ENCODE data around the gene SIL1.
"Not testable (repeated sequence)": the region's sequence is repeated elsewhere in the genome, so short reads cannot be mapped to it uniquely, and the experiment has no call there.

Gene SIL1

DNA sequence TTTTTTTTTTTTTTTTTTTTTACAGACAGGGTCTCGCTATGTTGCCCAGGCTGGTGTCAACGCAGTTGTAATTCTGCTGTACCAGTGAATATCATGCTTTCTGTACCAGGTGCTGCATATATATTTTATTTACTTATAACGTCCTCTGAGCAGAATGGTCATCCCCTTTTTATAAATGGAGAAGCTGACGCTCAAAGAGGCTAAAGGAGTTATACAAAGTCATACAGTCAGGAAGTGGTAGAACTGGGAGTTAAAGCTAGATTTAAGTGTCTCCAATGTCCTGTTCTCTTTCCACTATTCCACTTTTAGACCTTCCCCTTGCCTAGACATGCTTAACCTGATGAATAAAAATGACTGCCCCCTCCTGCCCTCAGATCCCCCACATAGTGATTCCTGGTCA, 1.2 kb upstream of the SIL1 start:
- no peaks in the 10 kb centered on the region for H3K9me3 ChIP-seq (ENCODE audit: control insufficient read depth in 2 of 2, low read length in 2 of 2)
- no peak overlapping the region for H3K4me3 ChIP-seq (ENCODE audit: low read length in 2 of 2)
- no peaks in the 10 kb centered on the region for H3K27me3 ChIP-seq (ENCODE audit: control insufficient read depth in 1 of 2, insufficient read depth in 2 of 2, low read length in 2 of 2)
- H3K9ac ChIP-seq (ENCODE audit: low read length in 2 of 2): no peak overlapping the region
- H3K27ac ChIP-seq (ENCODE audit: low read length): no peak overlapping the region
- no peaks in the 10 kb centered on the region for H3K36me3 ChIP-seq (ENCODE audit: control insufficient read depth in 2 of 2, insufficient read depth in 2 of 2, low read length in 2 of 2)
- H3K4me1 ChIP-seq (ENCODE audit: control insufficient read depth, insufficient read depth, low read length): peaks cover 13% of the 10 kb centered on the region

- H3K4me3 ChIP-seq (ENCODE audit: low read length in 2 of 2): no peak overlapping the region
- no peaks in the 10 kb centered on the region for H3K36me3 ChIP-seq (ENCODE audit: control insufficient read depth in 2 of 2, insufficient read depth in 2 of 2, low read length in 2 of 2)
- H3K9ac ChIP-seq (ENCODE audit: low read length in 2 of 2): no peak overlapping the region
- H3K4me1 ChIP-seq (ENCODE audit: control insufficient read depth, insufficient read depth, low read length): peaks cover 13% of the 10 kb centered on the region
- H3K27me3 ChIP-seq (ENCODE audit: control insufficient read depth in 1 of 2, insufficient read depth in 2 of 2, low read length in 2 of 2): no peaks in the 10 kb centered on the region
- H3K27ac ChIP-seq (ENCODE audit: low read length): no peak overlapping the region
- no peaks in the 10 kb centered on the region for H3K9me3 ChIP-seq (ENCODE audit: control insufficient read depth in 2 of 2, low read length in 2 of 2)
These were observed 1.7 kb downstream of the SIL1 start for GRCh38 chr5:139196296-139196956.

DNA sequence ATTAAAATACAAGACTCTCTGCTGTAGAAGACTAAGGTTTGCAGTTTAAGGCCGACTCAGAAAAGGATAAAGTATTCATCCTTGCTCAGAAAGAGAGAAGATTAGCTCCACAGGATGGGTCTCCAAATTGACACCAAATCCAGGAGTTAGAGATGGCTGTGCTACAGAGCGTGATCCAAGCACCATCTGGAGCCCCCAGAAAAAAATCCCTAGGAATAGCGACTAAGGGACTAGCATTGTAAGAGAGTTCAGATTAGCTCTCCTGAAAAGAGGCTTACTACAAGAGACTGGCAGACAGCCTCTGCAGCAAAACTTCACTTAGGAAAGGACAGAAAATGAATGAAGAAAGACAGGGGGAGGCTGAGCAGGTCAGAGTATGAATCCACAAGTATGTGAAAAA, 3.7 kb downstream of the SIL1 start:
- Histone ChIP-seq H3K27ac (ENCODE audit: low read length) (no peak overlapping the region), H3K9me3 (ENCODE audit: control insufficient read depth in 2 of 2, low read length in 2 of 2) (no peaks in the 10 kb centered on the region), H3K36me3 (ENCODE audit: control insufficient read depth in 2 of 2, insufficient read depth in 2 of 2, low read length in 2 of 2) (no peaks in the 10 kb centered on the region), H3K4me1 (ENCODE audit: control insufficient read depth, insufficient read depth, low read length) (peaks cover 21% of the 10 kb centered on the region), H3K9ac (ENCODE audit: low read length in 2 of 2) (no peak overlapping the region), H3K27me3 (ENCODE audit: control insufficient read depth in 1 of 2, insufficient read depth in 2 of 2, low read length in 2 of 2) (no peaks in the 10 kb centered on the region), H3K4me3 (ENCODE audit: low read length in 2 of 2) (no peak overlapping the region)

- Histone ChIP-seq H3K36me3 (ENCODE audit: control insufficient read depth in 2 of 2, insufficient read depth in 2 of 2, low read length in 2 of 2) (no peaks in the 10 kb centered on the region), H3K9ac (ENCODE audit: low read length in 2 of 2) (no peak overlapping the region), H3K27me3 (ENCODE audit: control insufficient read depth in 1 of 2, insufficient read depth in 2 of 2, low read length in 2 of 2) (no peaks in the 10 kb centered on the region), H3K9me3 (ENCODE audit: control insufficient read depth in 2 of 2, low read length in 2 of 2) (no peaks in the 10 kb centered on the region), H3K4me3 (ENCODE audit: low read length in 2 of 2) (no peak overlapping the region), H3K27ac (ENCODE audit: low read length) (no peak overlapping the region), H3K4me1 (ENCODE audit: control insufficient read depth, insufficient read depth, low read length) (peaks cover 21% of the 10 kb centered on the region)
These were observed 4.2 kb downstream of the SIL1 start for GRCh38 chr5:139193928-139194327.

GRCh38 chr5:139192906-139193305, 5.3 kb downstream of the SIL1 start:
- H3K9ac ChIP-seq (ENCODE audit: low read length in 2 of 2); H3K27ac ChIP-seq (ENCODE audit: low read length); H3K36me3 ChIP-seq (ENCODE audit: control insufficient read depth in 2 of 2, insufficient read depth in 2 of 2, low read length in 2 of 2); H3K9me3 ChIP-seq (ENCODE audit: control insufficient read depth in 2 of 2, low read length in 2 of 2); H3K27me3 ChIP-seq (ENCODE audit: control insufficient read depth in 1 of 2, insufficient read depth in 2 of 2, low read length in 2 of 2); H3K4me3 ChIP-seq (ENCODE audit: low read length in 2 of 2): not testable (repeated sequence)
- peaks cover 20% of the 10 kb centered on the region for H3K4me1 ChIP-seq (ENCODE audit: control insufficient read depth, insufficient read depth, low read length)

DNA sequence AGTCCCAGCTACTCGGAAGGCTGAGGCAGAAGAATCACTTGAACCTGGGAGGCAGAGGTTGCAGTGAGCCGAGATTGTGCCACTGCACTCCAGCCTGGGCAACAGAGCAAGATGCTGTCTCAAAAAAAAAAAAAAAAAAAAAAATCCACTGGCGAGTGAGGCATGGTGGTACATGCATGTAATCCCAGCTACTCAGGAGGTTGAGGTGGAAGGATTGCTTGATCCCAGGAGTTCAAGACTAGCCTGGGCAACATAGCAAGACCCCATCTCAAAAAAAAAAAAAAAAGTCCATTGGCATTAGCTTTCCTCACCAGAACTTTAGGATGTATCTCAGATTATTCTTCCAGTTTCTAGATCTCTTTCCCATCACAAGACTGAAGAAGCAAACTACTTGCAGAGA, 6.2 kb downstream of the SIL1 start:
- H3K9ac ChIP-seq (ENCODE audit: low read length in 2 of 2); H3K9me3 ChIP-seq (ENCODE audit: control insufficient read depth in 2 of 2, low read length in 2 of 2); H3K27me3 ChIP-seq (ENCODE audit: control insufficient read depth in 1 of 2, insufficient read depth in 2 of 2, low read length in 2 of 2); H3K36me3 ChIP-seq (ENCODE audit: control insufficient read depth in 2 of 2, insufficient read depth in 2 of 2, low read length in 2 of 2); H3K27ac ChIP-seq (ENCODE audit: low read length); H3K4me3 ChIP-seq (ENCODE audit: low read length in 2 of 2): not testable (repeated sequence)
- H3K4me1 ChIP-seq (ENCODE audit: control insufficient read depth, insufficient read depth, low read length): peaks cover 13% of the 10 kb centered on the region

- Histone ChIP-seq H3K36me3 (ENCODE audit: control insufficient read depth in 2 of 2, insufficient read depth in 2 of 2, low read length in 2 of 2) (peaks cover 0 to 2% of the 10 kb centered on the region in 2 donors), H3K27ac (ENCODE audit: low read length) (peak overlapping the region; percentile 25), H3K9me3 (ENCODE audit: control insufficient read depth in 2 of 2, low read length in 2 of 2) (no peaks in the 10 kb centered on the region), H3K27me3 (ENCODE audit: control insufficient read depth in 1 of 2, insufficient read depth in 2 of 2, low read length in 2 of 2) (no peaks in the 10 kb centered on the region), H3K4me3 (ENCODE audit: low read length in 2 of 2) (no peak overlapping the region), H3K9ac (ENCODE audit: low read length in 2 of 2) (no peak overlapping the region), H3K4me1 (ENCODE audit: control insufficient read depth, insufficient read depth, low read length) (peaks cover 20% of the 10 kb centered on the region)
These were observed 8.0 kb downstream of the SIL1 start for GRCh38 chr5:139190125-139190524.

DNA sequence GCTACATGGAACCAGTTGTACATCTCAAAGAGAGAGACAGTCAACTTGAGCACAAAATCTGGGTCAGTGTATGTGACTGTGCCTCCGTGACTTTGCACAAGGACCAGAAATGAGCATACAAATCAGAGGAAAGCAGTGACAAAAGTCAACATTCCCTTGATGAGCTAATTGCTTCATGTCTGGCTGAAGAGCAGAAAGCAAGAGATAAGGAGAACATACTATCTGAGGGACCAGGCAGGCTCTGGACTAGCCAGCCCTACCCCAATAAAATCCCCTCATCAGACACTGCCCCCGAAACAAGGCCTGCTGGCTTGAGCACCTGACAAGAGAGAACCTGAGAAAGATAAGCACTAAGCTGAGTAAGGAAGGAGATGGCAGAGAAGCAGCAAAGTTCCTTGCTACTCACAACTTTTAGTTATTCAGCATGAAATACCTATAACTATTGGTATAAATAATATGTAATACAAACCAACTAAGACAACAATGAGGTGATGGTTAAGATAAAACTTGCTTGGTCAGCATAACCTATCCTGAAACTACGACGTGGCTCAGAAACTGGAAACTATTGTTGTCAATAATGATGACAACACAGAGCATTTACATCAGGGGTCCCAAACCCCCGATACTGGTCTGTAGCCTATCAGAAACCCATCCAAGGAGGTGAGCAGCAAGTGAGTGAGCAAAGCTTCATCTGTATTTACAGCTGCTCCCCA, 9.5 kb downstream of the SIL1 start:
- H3K27me3 ChIP-seq (ENCODE audit: control insufficient read depth in 1 of 2, insufficient read depth in 2 of 2, low read length in 2 of 2): no peaks in the 10 kb centered on the region
- H3K27ac ChIP-seq (ENCODE audit: low read length): no peak overlapping the region
- no peak overlapping the region for H3K9ac ChIP-seq (ENCODE audit: low read length in 2 of 2)
- no peak overlapping the region for H3K4me3 ChIP-seq (ENCODE audit: low read length in 2 of 2)
- H3K9me3 ChIP-seq (ENCODE audit: control insufficient read depth in 2 of 2, low read length in 2 of 2): no peaks in the 10 kb centered on the region
- H3K36me3 ChIP-seq (ENCODE audit: control insufficient read depth in 2 of 2, insufficient read depth in 2 of 2, low read length in 2 of 2): peaks cover 0 to 2% of the 10 kb centered on the region in 2 donors
- peaks cover 27% of the 10 kb centered on the region for H3K4me1 ChIP-seq (ENCODE audit: control insufficient read depth, insufficient read depth, low read length)

DNA sequence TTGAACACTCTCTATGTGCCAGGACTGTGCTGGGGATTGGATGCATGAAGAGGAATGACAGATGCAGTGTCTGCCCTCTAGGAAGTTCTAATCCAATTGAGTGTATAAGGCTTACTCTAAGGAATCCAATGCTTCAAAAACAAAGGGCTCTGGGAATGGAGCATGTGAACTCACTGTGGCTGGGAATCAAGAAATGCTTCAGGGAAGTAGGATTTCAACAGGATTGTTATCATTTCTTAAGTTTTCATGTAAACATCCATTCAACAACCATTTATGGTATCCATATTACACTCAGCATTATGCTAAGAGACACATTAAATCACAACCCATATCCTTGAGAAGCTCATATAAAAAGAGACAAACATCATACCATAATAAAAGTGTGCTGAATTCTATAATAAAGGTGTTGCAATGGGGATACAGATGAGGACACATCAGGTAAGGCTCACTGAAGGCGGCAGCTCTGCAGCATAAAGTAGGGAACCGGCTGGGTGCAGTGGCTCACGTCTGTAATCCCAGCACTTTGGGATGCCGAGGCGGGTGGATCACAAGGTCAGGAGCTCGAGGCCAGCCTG, 11.3 kb downstream of the SIL1 start:
- no peaks in the 10 kb centered on the region for H3K27me3 ChIP-seq (ENCODE audit: control insufficient read depth in 1 of 2, insufficient read depth in 2 of 2, low read length in 2 of 2)
- no peak overlapping the region for H3K4me3 ChIP-seq (ENCODE audit: low read length in 2 of 2)
- peaks cover 41% of the 10 kb centered on the region for H3K4me1 ChIP-seq (ENCODE audit: control insufficient read depth, insufficient read depth, low read length)
- no peak overlapping the region for H3K9ac ChIP-seq (ENCODE audit: low read length in 2 of 2)
- peaks cover 0 to 2% of the 10 kb centered on the region in 2 donors for H3K36me3 ChIP-seq (ENCODE audit: control insufficient read depth in 2 of 2, insufficient read depth in 2 of 2, low read length in 2 of 2)
- H3K9me3 ChIP-seq (ENCODE audit: control insufficient read depth in 2 of 2, low read length in 2 of 2): no peaks in the 10 kb centered on the region
- H3K27ac ChIP-seq (ENCODE audit: low read length): no peak overlapping the region

GRCh38 chr5:139186261-139186660, 11.9 kb downstream of the SIL1 start:
- Histone ChIP-seq H3K27me3 (ENCODE audit: control insufficient read depth in 1 of 2, insufficient read depth in 2 of 2, low read length in 2 of 2) (no peaks in the 10 kb centered on the region), H3K36me3 (ENCODE audit: control insufficient read depth in 2 of 2, insufficient read depth in 2 of 2, low read length in 2 of 2) (peaks cover 0 to 2% of the 10 kb centered on the region in 2 donors), H3K4me1 (ENCODE audit: control insufficient read depth, insufficient read depth, low read length) (peaks cover 47% of the 10 kb centered on the region), H3K4me3 (ENCODE audit: low read length in 2 of 2) (peak overlapping the region in 1 of 2 donors; percentile 56), H3K9ac (ENCODE audit: low read length in 2 of 2) (no peak overlapping the region), H3K27ac (ENCODE audit: low read length) (peak overlapping the region; percentile 41), H3K9me3 (ENCODE audit: control insufficient read depth in 2 of 2, low read length in 2 of 2) (no peaks in the 10 kb centered on the region)

DNA sequence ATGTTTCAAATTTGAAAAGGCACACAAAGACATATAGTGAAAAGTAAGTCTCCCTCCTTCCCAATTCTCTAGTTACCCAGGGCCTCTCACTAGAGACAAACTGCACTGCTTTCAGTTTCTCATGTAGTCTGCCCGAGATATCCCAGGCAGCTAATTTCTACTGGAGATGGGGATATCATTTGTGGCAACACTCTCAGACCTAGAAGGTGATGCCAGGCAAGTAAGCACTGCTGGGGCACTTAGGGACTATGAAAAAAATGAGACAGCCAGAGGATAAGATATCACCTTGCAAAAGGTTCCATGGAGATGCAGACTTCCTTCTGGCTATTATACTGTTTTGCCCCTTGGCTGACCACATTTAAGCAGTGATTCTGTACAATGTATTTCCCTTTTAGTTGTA, 12.6 kb downstream of the SIL1 start:
- peak overlapping the region; percentile 1 to 48 for H3K9ac ChIP-seq (ENCODE audit: low read length in 2 of 2)
- no peaks in the 10 kb centered on the region for H3K27me3 ChIP-seq (ENCODE audit: control insufficient read depth in 1 of 2, insufficient read depth in 2 of 2, low read length in 2 of 2)
- H3K4me1 ChIP-seq (ENCODE audit: control insufficient read depth, insufficient read depth, low read length): peaks cover 51% of the 10 kb centered on the region
- peak overlapping the region; percentile 55 to 56 for H3K4me3 ChIP-seq (ENCODE audit: low read length in 2 of 2)
- H3K9me3 ChIP-seq (ENCODE audit: control insufficient read depth in 2 of 2, low read length in 2 of 2): no peaks in the 10 kb centered on the region
- H3K27ac ChIP-seq (ENCODE audit: low read length): peak overlapping the region; percentile 41
- H3K36me3 ChIP-seq (ENCODE audit: control insufficient read depth in 2 of 2, insufficient read depth in 2 of 2, low read length in 2 of 2): peaks cover 0 to 2% of the 10 kb centered on the region in 2 donors

Data from stomach smooth muscle (tissue), 2 donors.